ENCODE data around the gene PTPRE.

- TF ChIP-seq, protein P1, sequence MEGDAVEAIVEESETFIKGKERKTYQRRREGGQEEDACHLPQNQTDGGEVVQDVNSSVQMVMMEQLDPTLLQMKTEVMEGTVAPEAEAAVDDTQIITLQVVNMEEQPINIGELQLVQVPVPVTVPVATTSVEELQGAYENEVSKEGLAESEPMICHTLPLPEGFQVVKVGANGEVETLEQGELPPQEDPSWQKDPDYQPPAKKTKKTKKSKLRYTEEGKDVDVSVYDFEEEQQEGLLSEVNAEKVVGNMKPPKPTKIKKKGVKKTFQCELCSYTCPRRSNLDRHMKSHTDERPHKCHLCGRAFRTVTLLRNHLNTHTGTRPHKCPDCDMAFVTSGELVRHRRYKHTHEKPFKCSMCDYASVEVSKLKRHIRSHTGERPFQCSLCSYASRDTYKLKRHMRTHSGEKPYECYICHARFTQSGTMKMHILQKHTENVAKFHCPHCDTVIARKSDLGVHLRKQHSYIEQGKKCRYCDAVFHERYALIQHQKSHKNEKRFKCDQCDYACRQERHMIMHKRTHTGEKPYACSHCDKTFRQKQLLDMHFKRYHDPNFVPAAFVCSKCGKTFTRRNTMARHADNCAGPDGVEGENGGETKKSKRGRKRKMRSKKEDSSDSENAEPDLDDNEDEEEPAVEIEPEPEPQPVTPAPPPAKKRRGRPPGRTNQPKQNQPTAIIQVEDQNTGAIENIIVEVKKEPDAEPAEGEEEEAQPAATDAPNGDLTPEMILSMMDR (conservative IDR thresholded peaks at IDR 0.05; ENCODE audit: low read length) = no peak
- no peak for TF ChIP-seq EZH2phosphoT487 (IDR thresholded peaks at IDR 0.05; ENCODE audit: borderline replicate concordance)
Measured at GRCh38 chr10:128053356-128053755, 146.5 kb downstream of the PTPRE start.

All from Loucy (cell line).